BLaER1 treated with 17β-estradiol and CSF1 and Interleukin-3, amounts not matched to agents 10 nM and 100 nM (cell line): ENCODE results near the gene IL31.

Experiments
- H3K27ac ChIP-seq, 11 experiments: shearing (Covaris generic); formaldehyde crosslinking; 2 replicates each; pipeline ENCODE4 v1.8.1; 2022
- H3K27me3 ChIP-seq, 11 experiments: shearing (Covaris generic); formaldehyde crosslinking; 2 replicates each; pipeline ENCODE4 v1.8.1; 2022
- H3K36me3 ChIP-seq, 11 experiments: shearing (Covaris generic); formaldehyde crosslinking; 2 replicates each; pipeline ENCODE4 v1.8.1; 2022
- H3K4me1 ChIP-seq, 10 experiments: shearing (Covaris generic); formaldehyde crosslinking; 2 replicates each; pipeline ENCODE4 v1.8.1; 2022
- H3K4me2 ChIP-seq, 11 experiments: shearing (Covaris generic); formaldehyde crosslinking; 2 replicates each; pipeline ENCODE4 v1.8.1; 2022
- H3K4me3 ChIP-seq, 10 experiments: shearing (Covaris generic); formaldehyde crosslinking; 2 replicates each; pipeline ENCODE4 v1.8.1; 2022
- H3K9ac ChIP-seq, 11 experiments: shearing (Covaris generic); formaldehyde crosslinking; 2 replicates each; pipeline ENCODE4 v1.8.1; 2022
- H3K9me3 ChIP-seq, 11 experiments: shearing (Covaris generic); formaldehyde crosslinking; replicated peaks in 1 of 11; 2 replicates each; pipeline ENCODE4 v1.8.1; 2022
- H4K20me1 ChIP-seq, 11 experiments: shearing (Covaris generic); formaldehyde crosslinking; 2 replicates each; pipeline ENCODE4 v1.8.1; 2022
- Cebpa-rat ChIP-seq, 11 experiments: shearing (Covaris generic); IDR thresholded peaks; 2 replicates each; pipeline ENCODE4 v1.8.1; 2022

IL31 gene

GRCh38 chr12:122174155-122174845, at the start of gene IL31:
Gene IL31 (minus strand): TSS chr12:122174221. CDS start chr12:122174172, 49 bp downstream.
- Histone ChIP-seq H3K9ac (no peak within 1 kb of the TSS), H4K20me1 (no peaks in the 10 kb centered on the region), H3K27me3 (no peaks in the 10 kb centered on the region), H3K4me2 (no peak within 1 kb of the TSS), H3K4me3 (no peak within 1 kb of the TSS), H3K27ac (no peak within 1 kb of the TSS), H3K4me1 (peaks cover 0 to 9% (median 1%) of the 10 kb centered on the region in 10 experiments; a peak in 9 of 20 replicates), H3K36me3 (no peaks in the 10 kb centered on the region), H3K9me3 (no peaks in the 10 kb centered on the region)
- no peak for TF ChIP-seq Cebpa-rat (IDR thresholded peaks at IDR 0.05)

- Histone ChIP-seq H3K27ac (no peak overlapping the region), H4K20me1 (peaks cover 12 to 86% (median 53%) of the 10 kb centered on the region in 11 experiments; a peak in 18 of 22 replicates), H3K36me3 (peaks cover 96 to 100% (median 98%) of the 10 kb centered on the region in 11 experiments), H3K4me2 (0 out of 22 replicates have a peak overlapping the region, but pooled peaks of 1 of the 11 experiments have one; percentile 21), H3K4me1 (peaks cover 0 to 13% (median 0%) of the 10 kb centered on the region in 10 experiments; a peak in 2 of 20 replicates), H3K9ac (0 out of 22 replicates have a peak overlapping the region, but pooled peaks of 1 of the 11 experiments have one; percentile 15), H3K27me3 (no peaks in the 10 kb centered on the region), H3K9me3 (no peaks in the 10 kb centered on the region), H3K4me3 (no peak overlapping the region)
- no peak for TF ChIP-seq Cebpa-rat (IDR thresholded peaks at IDR 0.05)
These were observed 42.4 kb upstream of the IL31 start for GRCh38 chr12:122216445-122216844.

- Histone ChIP-seq H3K4me3 (no peak overlapping the region), H3K27me3 (no peaks in the 10 kb centered on the region), H3K27ac (no peak overlapping the region), H3K4me1 (peaks cover 0 to 13% (median 0%) of the 10 kb centered on the region in 10 experiments; a peak in 2 of 20 replicates), H3K4me2 (0 out of 22 replicates have a peak overlapping the region, but pooled peaks of 1 of the 11 experiments have one; percentile 21), H3K36me3 (peaks cover 96 to 100% (median 98%) of the 10 kb centered on the region in 11 experiments), H3K9ac (no peak overlapping the region), H4K20me1 (peaks cover 5 to 86% (median 47%) of the 10 kb centered on the region in 11 experiments; a peak in 18 of 22 replicates), H3K9me3 (no peaks in the 10 kb centered on the region)
- TF ChIP-seq Cebpa-rat (IDR thresholded peaks at IDR 0.05) = no peak
These were observed 41.8 kb upstream of the IL31 start for GRCh38 chr12:122215771-122216170.

GRCh38 chr12:122208073-122208820, 34.2 kb upstream of the IL31 start:
- Histone ChIP-seq H3K27me3 (peaks cover 43 to 53% (median 47%) of the 10 kb centered on the region in 11 experiments), H3K27ac (no peak overlapping the region), H3K9ac (peak overlapping the region in 1 of 11 experiments; percentile 27; a peak in 2 of 22 replicates), H4K20me1 (peaks cover 36 to 69% (median 56%) of the 10 kb centered on the region in 11 experiments; a peak in 21 of 22 replicates), H3K4me3 (no peak overlapping the region), H3K4me2 (no peak overlapping the region), H3K4me1 (peaks cover 12 to 28% (median 20%) of the 10 kb centered on the region in 10 experiments), H3K9me3 (no peaks in the 10 kb centered on the region), H3K36me3 (peaks cover 64 to 74% (median 69%) of the 10 kb centered on the region in 11 experiments)
- no peak for TF ChIP-seq Cebpa-rat (IDR thresholded peaks at IDR 0.05)

GRCh38 chr12:122207391-122207790, 33.4 kb upstream of the IL31 start:
- no peaks in the 10 kb centered on the region for H3K9me3 ChIP-seq
- no peak overlapping the region for H3K9ac ChIP-seq
- no peak for TF ChIP-seq Cebpa-rat (IDR thresholded peaks at IDR 0.05)
- no peak overlapping the region for H3K4me3 ChIP-seq
- no peak overlapping the region for H3K4me2 ChIP-seq
- H3K27me3 ChIP-seq = peaks cover 52 to 62% (median 56%) of the 10 kb centered on the region in 11 experiments
- H3K4me1 ChIP-seq = peaks cover 19 to 34% (median 26%) of the 10 kb centered on the region in 10 experiments
- H3K27ac ChIP-seq = no peak overlapping the region
- peaks cover 36 to 69% (median 59%) of the 10 kb centered on the region in 11 experiments; a peak in 21 of 22 replicates for H4K20me1 ChIP-seq
- peaks cover 55 to 65% (median 60%) of the 10 kb centered on the region in 11 experiments for H3K36me3 ChIP-seq

- no peak overlapping the region for H3K27ac ChIP-seq
- peaks cover 20 to 34% (median 27%) of the 10 kb centered on the region in 10 experiments for H3K4me1 ChIP-seq
- no peaks in the 10 kb centered on the region for H3K9me3 ChIP-seq
- no peak overlapping the region for H3K9ac ChIP-seq
- TF ChIP-seq Cebpa-rat (IDR thresholded peaks at IDR 0.05) = no peak
- H3K27me3 ChIP-seq = peaks cover 56 to 66% (median 60%) of the 10 kb centered on the region in 11 experiments
- H4K20me1 ChIP-seq = peaks cover 36 to 69% (median 59%) of the 10 kb centered on the region in 11 experiments; a peak in 21 of 22 replicates
- H3K4me2 ChIP-seq = no peak overlapping the region
- H3K36me3 ChIP-seq = peaks cover 51 to 61% (median 56%) of the 10 kb centered on the region in 11 experiments
- H3K4me3 ChIP-seq = no peak overlapping the region
These were observed 33.0 kb upstream of the IL31 start for GRCh38 chr12:122206976-122207375.

GRCh38 chr12:122206111-122206881, 32.3 kb upstream of the IL31 start:
- Histone ChIP-seq H3K27me3 (peaks cover 62 to 73% (median 67%) of the 10 kb centered on the region in 11 experiments), H3K4me3 (no peak overlapping the region), H3K36me3 (peaks cover 45 to 55% (median 49%) of the 10 kb centered on the region in 11 experiments), H3K27ac (no peak overlapping the region), H3K9me3 (no peaks in the 10 kb centered on the region), H3K9ac (no peak overlapping the region), H4K20me1 (peaks cover 36 to 73% (median 57%) of the 10 kb centered on the region in 11 experiments; a peak in 21 of 22 replicates), H3K4me2 (peak overlapping the region in 5 of 11 experiments; percentile 38 to 79 (median 65); a peak in 9 of 22 replicates), H3K4me1 (peaks cover 27 to 40% (median 32%) of the 10 kb centered on the region in 10 experiments)
- TF ChIP-seq Cebpa-rat (IDR thresholded peaks at IDR 0.05) = no peak
